UCSD-AML1 (cell line): ENCODE results near the gene TPH2.

ENCODE experiments used
- DNase-seq: peaks from one replicate; lab custom pipeline; 2025; ENCODE audit not compliant: unreplicated experiment; lab: John Stamatoyannopoulos, UW

Gene TPH2

GRCh38 chr12:71938728-71939385 lies at the start of gene TPH2:
TSS of gene TPH2 (plus strand) at chr12:71938845. CDS start at chr12:71938987, 142 bp downstream.
- DNase-seq, result peak; percentile 79

- no peak for DNase-seq
Measured at GRCh38 chr12:71890475-71890874, 48.2 kb upstream of the TPH2 start.

- no peak for DNase-seq
Measured at GRCh38 chr12:71892059-71892458, 46.6 kb upstream of the TPH2 start.

- no peak for DNase-seq
Measured at GRCh38 chr12:71896205-71896882, 42.3 kb upstream of the TPH2 start.

DNA sequence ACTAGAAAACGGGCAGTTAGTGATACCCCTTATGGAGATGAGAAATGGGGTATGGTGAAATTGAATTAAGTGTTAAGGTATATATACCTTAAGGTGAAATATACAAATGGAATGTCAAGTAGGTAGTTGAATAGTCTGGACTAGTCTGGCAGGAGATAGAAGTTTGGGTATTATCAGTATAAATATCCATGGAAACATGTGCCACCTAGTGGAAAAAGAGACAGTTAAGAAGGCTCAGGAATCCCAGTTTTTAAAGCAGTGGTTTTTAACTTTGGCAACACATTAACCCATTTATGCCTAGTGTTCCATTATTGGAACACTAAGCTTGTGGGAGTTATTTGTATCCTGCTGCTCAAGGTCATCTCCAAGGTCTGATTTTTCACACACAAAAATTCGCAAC lies 38.6 kb upstream of the TPH2 start:
- no peak for DNase-seq

DNA sequence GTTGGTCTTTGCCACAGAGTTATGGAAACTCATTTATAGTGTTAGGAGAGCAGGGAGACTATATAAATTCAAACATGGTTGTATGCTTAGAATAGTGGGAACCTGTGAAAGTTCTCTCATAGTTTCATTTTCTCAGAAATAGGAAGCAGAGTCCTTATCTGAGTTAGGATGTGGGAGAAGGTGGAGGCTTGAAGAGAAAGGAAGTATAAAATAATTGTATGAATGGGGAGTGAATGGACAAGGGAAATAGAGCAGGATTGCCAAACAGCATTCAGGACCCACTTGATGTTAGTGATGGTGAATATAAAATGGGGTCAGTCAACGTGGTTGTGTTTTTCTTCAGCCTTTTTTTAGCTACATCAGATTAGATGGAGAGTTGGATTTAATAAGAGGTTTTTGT lies 34.0 kb upstream of the TPH2 start:
- no peak for DNase-seq

GRCh38 chr12:71935594-71935993 lies 3.1 kb upstream of the TPH2 start:
- DNase-seq, result no peak

DNA sequence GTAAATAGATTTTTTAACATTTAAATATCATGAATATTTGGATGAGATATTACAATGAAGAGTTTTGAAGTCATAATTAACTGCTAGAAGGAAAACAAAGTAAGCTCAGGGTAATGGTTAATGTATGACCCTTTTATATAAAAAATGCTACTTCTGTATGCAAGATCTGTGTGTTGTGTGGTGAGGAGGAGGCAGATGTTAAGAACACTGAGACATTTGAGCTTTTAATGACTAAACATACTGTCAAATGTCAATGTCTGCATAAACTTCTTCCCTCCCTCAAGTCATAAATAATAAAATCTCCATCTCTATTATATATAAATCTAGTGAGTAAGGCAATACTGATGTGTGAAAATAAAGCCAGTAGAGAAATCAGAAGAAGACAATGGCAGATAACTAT lies 1.4 kb downstream of the TPH2 start:
- DNase-seq, result no peak

GRCh38 chr12:71941174-71941573 lies 2.5 kb downstream of the TPH2 start:
- DNase-seq, result no peak

- no peak for DNase-seq
Measured at GRCh38 chr12:71942259-71942658, 3.6 kb downstream of the TPH2 start.

DNA sequence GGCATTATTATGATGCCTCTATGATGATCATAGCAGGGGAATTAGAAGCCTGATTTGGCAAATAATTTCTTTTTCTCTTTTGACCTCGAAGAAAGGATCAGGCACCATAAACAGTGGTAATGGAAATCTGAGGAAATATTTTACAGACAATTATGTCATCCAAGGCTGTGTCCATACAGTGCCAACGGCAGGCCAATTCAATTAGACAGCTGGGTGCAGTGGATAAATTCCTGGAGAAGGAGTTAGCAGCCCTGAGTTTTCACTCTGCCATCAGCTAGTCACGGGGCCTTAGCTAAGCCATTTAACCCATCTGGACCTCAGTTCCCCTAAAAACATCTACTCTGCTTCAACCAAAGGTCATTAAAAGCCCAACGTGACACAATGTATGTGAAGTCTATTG lies 4.1 kb downstream of the TPH2 start:
- DNase-seq, result no peak

GRCh38 chr12:71945121-71945520 lies 6.5 kb downstream of the TPH2 start:
- no peak for DNase-seq

DNA sequence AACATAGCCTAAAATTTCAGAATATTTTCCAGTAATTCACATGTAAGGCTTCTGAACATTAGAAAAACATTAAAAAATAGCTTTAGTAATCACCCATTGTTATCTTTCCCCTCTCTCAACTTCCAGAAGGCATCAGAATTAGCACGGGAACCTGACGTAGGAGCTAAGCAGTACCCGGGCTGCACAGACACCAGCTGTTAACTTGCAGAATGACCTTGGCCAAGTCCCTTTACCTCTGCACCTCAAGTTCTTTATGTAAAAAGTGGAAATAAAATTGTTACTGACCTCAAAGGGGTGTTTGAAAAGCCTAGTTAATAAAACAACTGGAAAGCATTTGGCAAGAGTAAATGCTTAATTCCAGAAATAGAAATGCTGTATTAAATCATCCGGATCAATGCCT lies 7.2 kb downstream of the TPH2 start:
- no peak for DNase-seq

DNA sequence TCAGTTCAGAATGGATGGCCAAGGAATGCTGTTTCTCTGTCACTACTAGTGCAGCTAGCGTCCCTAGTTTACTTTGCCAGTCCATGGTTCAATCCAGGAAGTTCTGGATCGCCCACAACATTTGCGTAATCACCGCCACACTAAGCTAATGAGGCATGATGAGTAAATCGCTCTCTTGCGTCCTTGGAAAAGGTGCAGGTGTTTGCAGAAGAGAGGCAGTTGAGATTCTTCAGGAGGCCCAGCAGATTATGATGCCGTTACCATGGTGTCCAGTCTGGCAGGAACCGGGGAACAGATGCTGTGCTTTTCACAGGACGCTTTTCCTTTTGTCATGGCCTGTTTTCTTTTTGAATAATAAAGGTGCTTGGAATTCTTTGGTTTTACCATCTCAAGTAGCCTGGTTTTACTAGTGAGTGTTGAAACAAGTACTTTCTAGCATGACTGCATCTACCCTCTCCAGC lies 9.0 kb downstream of the TPH2 start:
- no peak for DNase-seq

DNA sequence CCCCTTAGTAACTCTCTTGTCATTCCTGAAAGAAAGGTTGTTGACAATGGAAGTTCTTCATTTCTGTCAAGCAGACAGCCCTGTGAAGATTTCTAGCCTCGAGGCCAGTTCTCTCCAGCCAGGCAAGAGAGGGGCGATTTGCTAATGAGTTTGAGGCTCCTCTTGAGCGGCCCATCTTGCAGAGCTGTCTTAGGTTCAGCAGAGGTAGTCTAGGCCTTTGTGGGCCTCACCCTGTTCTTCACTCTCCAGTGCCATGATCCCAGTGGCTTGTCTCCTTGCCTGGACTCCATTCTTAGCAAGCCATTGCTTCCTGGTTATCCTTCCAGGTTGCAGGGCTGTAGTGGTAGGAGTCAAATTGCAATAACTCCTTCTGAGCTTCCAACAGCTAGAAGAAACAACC lies 9.7 kb downstream of the TPH2 start:
- DNase-seq, result no peak

- no peak for DNase-seq
Measured at GRCh38 chr12:71949646-71950045, 11.0 kb downstream of the TPH2 start.

- no peak for DNase-seq
Measured at GRCh38 chr12:71950404-71950803, 11.8 kb downstream of the TPH2 start.

GRCh38 chr12:71950819-71951218 lies 12.2 kb downstream of the TPH2 start:
- DNase-seq, result no peak

- DNase-seq, result no peak
Measured at GRCh38 chr12:71954083-71954778, 15.6 kb downstream of the TPH2 start.

- DNase-seq, result no peak
Measured at GRCh38 chr12:71954861-71955260, 16.2 kb downstream of the TPH2 start.

DNA sequence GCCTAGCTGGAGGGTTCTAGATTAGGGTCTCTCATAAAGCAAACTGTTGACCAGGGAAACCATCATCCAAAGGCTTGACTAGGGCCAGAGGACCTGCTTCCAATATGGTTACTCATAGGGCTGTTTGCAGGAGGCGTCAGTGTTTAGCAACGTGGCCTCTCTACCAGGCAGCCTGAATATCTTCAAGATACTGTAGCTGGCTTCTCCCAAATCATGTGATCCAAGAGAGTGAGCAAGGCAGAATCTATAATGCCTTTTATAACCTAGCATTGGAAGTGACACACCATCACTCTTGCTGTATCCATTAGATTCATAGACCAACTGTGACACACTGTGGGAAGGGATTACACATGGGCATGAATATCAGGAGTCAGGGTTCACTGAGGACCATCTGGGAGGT lies 17.3 kb downstream of the TPH2 start:
- DNase-seq, result no peak

DNA sequence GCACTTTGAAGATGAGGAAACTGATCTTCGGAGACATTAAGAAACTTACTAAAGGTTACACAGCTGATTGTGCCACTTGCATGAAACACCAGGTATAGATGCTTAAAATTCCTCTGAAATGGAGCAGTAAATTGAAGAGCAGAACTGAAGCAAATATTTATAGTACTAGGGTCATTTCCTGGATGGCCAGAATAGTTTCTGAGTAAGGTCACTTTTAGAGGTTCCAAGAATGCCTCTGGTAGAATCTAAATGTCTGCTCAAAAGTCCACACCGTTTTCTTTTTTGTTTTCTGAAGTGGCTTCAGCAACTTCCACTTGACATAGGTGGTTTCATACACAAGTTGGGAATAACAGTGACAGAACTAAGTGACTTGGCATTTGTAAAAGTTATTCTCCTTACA lies 19.4 kb downstream of the TPH2 start:
- no peak for DNase-seq
